GM19467 (cell line): ENCODE measurements around the gene ADGRG1.

Source experiments
- ATAC-seq: cut with Tn5 transposase; IDR thresholded peaks from one replicate; pipeline ENCODE4 v1.9.1; 2021; ENCODE audit warnings: mild to moderate bottlenecking, moderate library complexity; ENCODE audit not compliant: unreplicated experiment

The ADGRG1 gene

GRCh38 chr16:57680842-57681375 is 52.5 kb downstream of the ADGRG1 start:
- no peak for ATAC-seq

- no peak for ATAC-seq
These were observed 53.7 kb downstream of the ADGRG1 start for GRCh38 chr16:57681950-57682728.

- no peak for ATAC-seq
These were observed 54.6 kb downstream of the ADGRG1 start for GRCh38 chr16:57682809-57683635.

GRCh38 chr16:57683636-57684545 is 55.5 kb downstream of the ADGRG1 start:
- no peak for ATAC-seq

GRCh38 chr16:57684626-57685358 is 56.4 kb downstream of the ADGRG1 start:
- ATAC-seq: no peak

GRCh38 chr16:57685633-57686032 is 57.2 kb downstream of the ADGRG1 start:
- ATAC-seq: no peak

GRCh38 chr16:57686577-57686976 is 58.1 kb downstream of the ADGRG1 start:
- no peak for ATAC-seq

- ATAC-seq: no peak
These were observed 59.0 kb downstream of the ADGRG1 start for GRCh38 chr16:57687363-57687929.

- ATAC-seq: no peak
These were observed 60.1 kb downstream of the ADGRG1 start for GRCh38 chr16:57688487-57688986.

GRCh38 chr16:57688987-57689761 is 60.7 kb downstream of the ADGRG1 start:
- no peak for ATAC-seq

GRCh38 chr16:57689762-57690558 is 61.5 kb downstream of the ADGRG1 start:
- no peak for ATAC-seq

- no peak for ATAC-seq
These were observed 62.5 kb downstream of the ADGRG1 start for GRCh38 chr16:57690782-57691471.

- no peak for ATAC-seq
These were observed 64.2 kb downstream of the ADGRG1 start for GRCh38 chr16:57692636-57693035.

GRCh38 chr16:57693550-57693949 is 65.1 kb downstream of the ADGRG1 start:
- ATAC-seq: no peak

GRCh38 chr16:57694231-57694724 is 65.8 kb downstream of the ADGRG1 start:
- no peak for ATAC-seq

- ATAC-seq: no peak
These were observed 66.6 kb downstream of the ADGRG1 start, which contains the start of gene DRC7 for GRCh38 chr16:57694725-57695679. DRC7 (plus strand) TSS chr16:57694806; CDS start chr16:57697950, 3,144 bp downstream.
